ENCODE results near the gene GPR157.
"Not testable (repeated sequence)": the region's sequence is repeated elsewhere in the genome, so short reads cannot be mapped to it uniquely, and the experiment has no call there.

- not testable (repeated sequence) for TF ChIP-seq CTCF, EZH2phosphoT487, EZH2 (IDR thresholded peaks at IDR 0.05)
Observed at GRCh38 chr1:9155405-9155804, 26.5 kb upstream of the GPR157 start.
